Measurements from ENCODE around the gene UNC119B.

DNA sequence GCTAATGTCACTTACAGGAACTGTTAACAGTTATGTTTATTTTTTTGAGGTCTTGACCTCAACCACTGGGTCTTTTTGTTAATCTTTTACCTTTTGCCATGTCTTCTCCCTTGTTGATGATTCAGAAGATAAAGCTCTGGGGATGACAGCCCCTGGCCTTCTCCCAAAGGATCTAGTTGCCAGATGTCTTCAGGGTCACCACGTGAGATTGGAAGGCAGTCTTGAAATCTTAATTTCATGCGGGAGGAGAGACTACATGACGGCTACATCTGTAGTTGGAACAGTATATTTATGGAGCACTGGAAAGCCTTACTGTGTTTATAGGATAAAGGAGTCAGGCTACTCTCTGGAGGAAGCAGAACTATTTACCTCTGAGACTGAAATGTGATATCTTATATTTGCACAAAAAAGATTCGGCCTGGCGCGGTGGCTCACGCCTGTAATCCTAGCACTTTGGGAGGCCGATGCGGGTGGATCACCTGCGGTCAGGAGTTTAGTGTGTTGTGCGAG is 17.7 kb upstream of the UNC119B start:
- no peak for TF ChIP-seq YY1 (IDR thresholded peaks at IDR 0.05; ENCODE audit: insufficient read depth, insufficient read length)
- no peak for TF ChIP-seq ZNF274 (IDR thresholded peaks at IDR 0.05; ENCODE audit: low read depth, low read length)
